ENCODE results near the gene MAP7D1.

MAP7D1 gene

DNA sequence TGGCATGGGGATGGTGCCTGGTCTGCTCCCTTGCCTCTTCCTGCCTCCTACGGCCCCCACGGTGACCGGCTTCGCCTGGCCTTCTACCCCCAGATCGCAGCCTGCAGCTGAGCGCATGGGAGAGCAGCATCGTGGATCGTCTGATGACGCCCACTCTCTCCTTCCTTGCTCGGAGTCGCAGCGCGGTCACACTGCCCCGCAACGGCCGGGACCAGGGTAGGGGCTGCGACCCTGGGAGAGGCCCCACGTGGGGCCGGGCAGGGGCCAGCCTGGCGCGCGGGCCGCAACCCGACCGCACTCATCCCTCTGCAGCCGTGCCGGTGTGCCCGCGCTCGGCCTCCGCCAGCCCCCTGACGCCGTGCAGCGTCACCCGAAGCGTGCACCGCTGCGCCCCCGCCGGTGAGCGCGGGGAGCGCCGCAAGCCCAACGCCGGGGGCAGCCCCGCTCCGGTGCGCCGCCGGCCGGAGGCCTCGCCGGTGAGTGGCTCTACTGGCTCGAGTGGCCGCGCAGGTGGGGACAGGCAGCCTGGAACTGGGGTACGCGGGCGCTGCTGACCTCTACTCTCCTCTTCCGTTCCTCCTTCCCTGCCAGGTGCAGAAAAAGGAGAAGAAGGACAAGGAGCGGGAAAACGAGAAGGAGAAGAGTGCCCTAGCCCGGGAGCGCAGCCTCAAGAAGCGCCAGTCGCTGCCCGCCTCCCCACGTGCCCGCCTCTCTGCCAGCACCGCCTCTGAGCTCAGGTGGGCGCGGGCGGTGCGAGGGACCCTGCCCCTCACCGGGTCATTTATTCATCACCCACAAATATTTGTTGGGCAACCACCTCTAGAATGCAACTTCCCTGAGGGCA is 20.4 kb downstream of the MAP7D1 start:
- TF ChIP-seq, protein P1, sequence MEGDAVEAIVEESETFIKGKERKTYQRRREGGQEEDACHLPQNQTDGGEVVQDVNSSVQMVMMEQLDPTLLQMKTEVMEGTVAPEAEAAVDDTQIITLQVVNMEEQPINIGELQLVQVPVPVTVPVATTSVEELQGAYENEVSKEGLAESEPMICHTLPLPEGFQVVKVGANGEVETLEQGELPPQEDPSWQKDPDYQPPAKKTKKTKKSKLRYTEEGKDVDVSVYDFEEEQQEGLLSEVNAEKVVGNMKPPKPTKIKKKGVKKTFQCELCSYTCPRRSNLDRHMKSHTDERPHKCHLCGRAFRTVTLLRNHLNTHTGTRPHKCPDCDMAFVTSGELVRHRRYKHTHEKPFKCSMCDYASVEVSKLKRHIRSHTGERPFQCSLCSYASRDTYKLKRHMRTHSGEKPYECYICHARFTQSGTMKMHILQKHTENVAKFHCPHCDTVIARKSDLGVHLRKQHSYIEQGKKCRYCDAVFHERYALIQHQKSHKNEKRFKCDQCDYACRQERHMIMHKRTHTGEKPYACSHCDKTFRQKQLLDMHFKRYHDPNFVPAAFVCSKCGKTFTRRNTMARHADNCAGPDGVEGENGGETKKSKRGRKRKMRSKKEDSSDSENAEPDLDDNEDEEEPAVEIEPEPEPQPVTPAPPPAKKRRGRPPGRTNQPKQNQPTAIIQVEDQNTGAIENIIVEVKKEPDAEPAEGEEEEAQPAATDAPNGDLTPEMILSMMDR (IDR thresholded peaks at IDR 0.05), result no peak

GRCh38 chr1:36177589-36178431 is 21.9 kb downstream of the MAP7D1 start:
- TF ChIP-seq, protein P1 (IDR thresholded peaks at IDR 0.05), result no peak

DNA sequence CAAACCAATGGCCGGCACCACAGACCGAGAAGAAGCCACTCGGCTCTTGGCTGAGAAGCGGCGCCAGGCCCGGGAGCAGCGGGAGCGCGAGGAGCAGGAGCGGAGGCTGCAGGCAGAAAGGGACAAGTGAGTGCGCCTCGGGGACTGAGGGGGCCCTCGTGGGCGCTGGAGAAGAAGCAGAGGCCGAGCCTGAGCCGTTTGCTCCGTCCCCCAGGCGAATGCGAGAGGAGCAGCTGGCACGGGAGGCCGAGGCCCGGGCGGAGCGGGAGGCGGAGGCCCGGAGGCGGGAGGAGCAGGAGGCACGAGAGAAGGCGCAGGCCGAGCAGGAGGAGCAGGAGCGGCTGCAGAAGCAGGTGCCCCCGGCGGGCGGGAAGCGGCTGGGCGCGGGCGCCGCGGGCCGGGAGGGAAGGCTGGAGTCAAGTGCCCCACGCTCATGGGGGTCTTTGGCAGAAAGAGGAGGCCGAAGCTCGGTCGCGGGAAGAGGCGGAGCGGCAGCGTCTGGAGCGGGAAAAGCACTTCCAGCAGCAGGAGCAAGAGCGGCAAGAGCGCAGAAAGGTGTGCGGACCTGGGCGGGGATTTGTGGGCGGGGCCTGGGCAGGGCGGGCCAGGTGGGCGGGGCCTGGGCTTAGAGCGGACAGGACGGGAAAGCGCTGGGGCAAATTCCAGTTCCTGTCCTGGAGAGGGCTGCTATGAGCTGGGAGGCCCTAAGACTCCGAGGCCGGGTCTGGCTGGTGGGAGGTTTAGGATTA is 22.7 kb downstream of the MAP7D1 start:
- TF ChIP-seq, protein P1 (IDR thresholded peaks at IDR 0.05), result no peak

- TF ChIP-seq, protein P1 (IDR thresholded peaks at IDR 0.05), result no peak
Measured at GRCh38 chr1:36179220-36179600, 23.2 kb downstream of the MAP7D1 start.

GRCh38 chr1:36182734-36183133 is 26.8 kb downstream of the MAP7D1 start:
- TF ChIP-seq, protein P1 (IDR thresholded peaks at IDR 0.05), result no peak

- TF ChIP-seq, protein P1 (IDR thresholded peaks at IDR 0.05), result no peak
Measured at GRCh38 chr1:36183309-36183856, 27.4 kb downstream of the MAP7D1 start.
